ENCODE measurements around the gene INHBA.

DNA sequence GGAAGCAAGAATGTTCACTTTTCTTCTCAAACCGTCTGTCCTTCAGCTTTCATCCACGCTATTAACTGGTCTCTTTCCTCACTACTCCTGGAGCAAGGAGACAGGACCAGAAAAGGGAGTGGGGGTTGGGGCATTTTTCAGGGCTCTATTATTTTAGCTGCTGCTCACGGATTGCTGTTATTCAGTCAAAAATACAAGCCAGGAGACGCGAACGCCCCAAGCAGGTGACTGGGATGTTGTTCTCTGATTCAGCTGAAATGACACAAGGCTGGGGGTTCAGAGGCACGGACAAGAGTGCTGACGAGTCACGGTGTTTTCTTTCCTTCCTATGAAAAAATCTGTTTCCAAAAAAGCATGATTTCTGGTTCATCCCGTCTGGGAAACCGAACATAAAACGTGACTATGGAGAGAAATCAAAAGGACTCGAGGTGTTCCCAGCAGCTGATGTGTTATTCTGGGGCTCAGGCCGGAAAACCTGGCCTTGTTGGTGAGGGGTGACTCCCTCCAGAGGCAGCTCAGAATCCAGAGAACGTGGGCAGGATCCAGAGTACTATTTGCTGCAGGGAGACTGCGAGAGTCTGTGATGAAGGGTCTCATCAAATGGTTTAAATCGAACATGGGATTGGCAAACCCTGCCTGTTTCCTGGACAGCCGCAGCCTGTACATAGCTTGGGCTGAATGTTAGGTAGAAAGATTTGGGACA is 3.5 kb upstream of the INHBA start:
- no peak for TF ChIP-seq POLR2A (IDR thresholded peaks at IDR 0.05)
- no peak for TF ChIP-seq EP300 (IDR thresholded peaks at IDR 0.05)
- TF ChIP-seq, protein P1, sequence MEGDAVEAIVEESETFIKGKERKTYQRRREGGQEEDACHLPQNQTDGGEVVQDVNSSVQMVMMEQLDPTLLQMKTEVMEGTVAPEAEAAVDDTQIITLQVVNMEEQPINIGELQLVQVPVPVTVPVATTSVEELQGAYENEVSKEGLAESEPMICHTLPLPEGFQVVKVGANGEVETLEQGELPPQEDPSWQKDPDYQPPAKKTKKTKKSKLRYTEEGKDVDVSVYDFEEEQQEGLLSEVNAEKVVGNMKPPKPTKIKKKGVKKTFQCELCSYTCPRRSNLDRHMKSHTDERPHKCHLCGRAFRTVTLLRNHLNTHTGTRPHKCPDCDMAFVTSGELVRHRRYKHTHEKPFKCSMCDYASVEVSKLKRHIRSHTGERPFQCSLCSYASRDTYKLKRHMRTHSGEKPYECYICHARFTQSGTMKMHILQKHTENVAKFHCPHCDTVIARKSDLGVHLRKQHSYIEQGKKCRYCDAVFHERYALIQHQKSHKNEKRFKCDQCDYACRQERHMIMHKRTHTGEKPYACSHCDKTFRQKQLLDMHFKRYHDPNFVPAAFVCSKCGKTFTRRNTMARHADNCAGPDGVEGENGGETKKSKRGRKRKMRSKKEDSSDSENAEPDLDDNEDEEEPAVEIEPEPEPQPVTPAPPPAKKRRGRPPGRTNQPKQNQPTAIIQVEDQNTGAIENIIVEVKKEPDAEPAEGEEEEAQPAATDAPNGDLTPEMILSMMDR (IDR thresholded peaks at IDR 0.05): no peak
- TF ChIP-seq POLR2AphosphoS5 (IDR thresholded peaks at IDR 0.05): no peak
